HG03442 (cell line): Measurements from ENCODE around the gene EDC4.
"Not testable (repeated sequence)": the region's sequence is repeated elsewhere in the genome, so short reads cannot be mapped to it uniquely, and the experiment has no call there.

ENCODE experiments used
- ATAC-seq: cut with Tn5 transposase; IDR thresholded peaks from one replicate; pipeline ENCODE4 v1.9.1; 2021; ENCODE audit warnings: mild to moderate bottlenecking, moderate library complexity; ENCODE audit not compliant: unreplicated experiment

The EDC4 gene

DNA sequence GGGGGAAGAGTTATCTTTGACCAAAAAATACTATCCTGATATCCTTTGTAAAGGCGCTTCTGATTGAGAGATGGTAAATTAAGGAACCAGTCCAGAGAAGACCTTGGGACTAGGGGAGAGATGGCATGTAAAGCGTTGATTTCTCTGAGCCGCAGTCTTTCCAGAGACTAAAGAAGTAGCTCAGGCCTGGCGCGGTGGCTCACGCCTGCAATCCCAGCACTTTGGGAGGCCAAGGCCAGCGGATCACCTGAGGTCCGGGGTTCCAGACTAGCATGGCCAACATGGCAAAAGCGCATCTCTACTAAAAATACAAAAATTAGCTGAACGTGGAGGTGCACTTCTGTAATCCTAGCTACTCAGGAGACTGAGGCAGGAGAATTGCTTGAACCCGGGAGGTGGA lies 24.7 kb upstream of the EDC4 start:
- ATAC-seq, result no peak

DNA sequence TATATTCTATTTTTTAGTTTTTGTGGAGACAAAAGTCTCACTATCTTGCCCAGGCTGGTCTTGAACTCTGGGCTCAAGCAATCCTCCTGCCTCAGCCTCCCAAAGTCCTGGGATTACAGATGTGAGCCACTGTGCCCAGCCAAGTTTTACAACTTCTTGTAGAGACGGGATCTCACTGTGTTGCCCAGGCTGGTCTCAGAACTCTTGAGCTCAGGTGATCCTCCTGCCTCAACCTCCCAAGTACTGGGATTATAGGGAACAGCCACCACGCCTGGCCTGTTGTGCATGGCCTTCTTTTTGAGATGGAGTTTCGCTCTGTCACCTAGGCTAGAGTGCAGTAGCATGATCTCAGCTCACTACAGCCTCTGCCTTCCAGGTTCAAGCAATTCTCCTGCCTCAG lies 19.2 kb upstream of the EDC4 start:
- no peak for ATAC-seq

- no peak for ATAC-seq
Measured at GRCh38 chr16:67855789-67856188, 17.1 kb upstream of the EDC4 start.

DNA sequence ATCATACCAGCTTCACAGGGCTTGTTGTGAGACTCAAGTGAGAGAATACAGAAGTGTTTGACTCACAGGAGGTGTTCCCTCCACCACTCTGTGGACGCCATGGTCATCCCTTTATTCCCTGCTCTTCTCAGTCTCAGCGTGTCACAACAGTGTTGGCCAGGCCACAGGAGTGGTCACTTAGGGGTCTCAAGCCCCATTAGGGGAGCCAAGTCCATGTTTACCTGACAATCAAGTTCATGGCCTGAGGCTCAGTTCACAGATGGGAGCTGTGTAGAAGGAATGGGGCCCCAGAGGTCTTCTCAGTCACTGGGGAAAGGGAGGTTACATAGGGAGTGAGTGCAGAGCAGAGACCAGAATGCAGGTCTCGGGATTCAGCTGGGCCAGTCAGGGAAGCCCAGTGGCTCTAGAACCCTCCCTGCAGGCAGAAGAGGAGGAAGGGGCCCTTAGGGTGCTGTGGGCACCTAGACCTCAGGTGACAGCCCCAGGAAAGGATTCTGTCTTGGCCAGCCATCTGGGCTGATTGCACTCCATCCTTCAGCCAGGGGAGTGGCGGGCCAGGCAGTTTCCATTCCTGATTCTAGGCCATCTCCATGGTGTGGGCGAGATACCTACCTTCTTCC lies 15.8 kb upstream of the EDC4 start:
- no peak for ATAC-seq

GRCh38 chr16:67857547-67858233 lies 15.2 kb upstream of the EDC4 start:
- ATAC-seq, result no peak

- no peak for ATAC-seq
Measured at GRCh38 chr16:67858500-67858899, 14.4 kb upstream of the EDC4 start.

DNA sequence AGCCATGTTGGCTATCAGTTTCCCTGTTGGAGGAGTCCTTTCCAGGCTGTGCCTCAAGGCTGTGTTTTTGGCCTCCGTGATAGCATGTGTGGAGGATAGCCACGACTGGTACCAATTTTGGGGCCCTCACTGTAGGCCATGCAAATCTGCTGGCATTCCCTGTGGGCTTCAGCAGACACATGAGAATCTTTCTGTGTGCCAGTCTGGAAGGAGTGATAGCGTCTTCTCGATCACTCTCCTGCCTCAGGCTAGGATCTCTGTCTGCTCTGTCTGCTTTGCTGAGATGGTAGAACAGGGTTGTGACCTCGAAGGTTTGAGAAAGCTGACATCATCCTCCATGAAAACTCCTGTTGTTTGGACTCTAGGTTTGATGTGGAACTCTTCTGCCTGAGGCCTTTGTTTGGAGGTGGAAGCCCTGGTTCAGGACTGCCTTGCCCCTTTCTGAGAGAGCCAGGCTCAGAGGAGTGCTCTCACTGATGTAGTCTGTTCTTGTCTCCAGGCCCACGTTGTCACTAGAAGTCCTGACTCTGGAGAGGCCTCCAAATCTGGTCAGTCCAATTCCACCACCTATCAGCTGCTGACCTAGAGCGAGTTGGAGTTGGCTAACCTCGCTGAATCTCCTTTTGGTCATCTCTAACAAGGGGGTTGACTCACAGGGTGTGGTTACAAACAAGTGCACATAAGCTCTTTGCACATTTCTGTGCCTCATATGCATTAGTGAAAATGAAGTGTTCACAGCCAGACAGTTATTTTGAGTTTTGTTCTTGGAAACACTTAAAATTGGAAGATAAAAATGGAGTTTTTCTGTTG lies 12.1 kb upstream of the EDC4 start:
- ATAC-seq, result no peak

DNA sequence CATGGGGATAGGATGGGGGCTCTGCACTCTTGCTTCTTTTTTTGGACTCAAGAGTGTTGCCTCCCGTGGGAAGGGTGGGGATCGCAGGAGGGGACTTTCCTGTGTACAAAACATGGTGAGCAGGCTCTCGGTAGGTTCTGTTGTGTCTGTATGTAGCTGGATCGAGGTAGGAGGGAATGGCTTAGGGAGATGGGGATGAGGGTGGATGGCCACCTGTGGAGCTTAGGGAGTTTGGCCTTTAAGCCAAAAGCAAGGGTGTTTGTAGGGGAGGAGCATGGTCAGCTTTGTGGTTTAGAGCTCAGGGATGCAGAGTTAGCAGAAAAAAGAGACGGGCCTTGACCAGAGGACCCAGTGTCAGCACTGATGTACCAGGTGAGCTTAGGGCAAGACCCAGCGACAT lies 11.0 kb upstream of the EDC4 start:
- no peak for ATAC-seq

- no peak for ATAC-seq
Measured at GRCh38 chr16:67862623-67863583, 9.9 kb upstream of the EDC4 start.

- not testable (repeated sequence) for ATAC-seq
Measured at GRCh38 chr16:67864044-67864443, 8.8 kb upstream of the EDC4 start.

DNA sequence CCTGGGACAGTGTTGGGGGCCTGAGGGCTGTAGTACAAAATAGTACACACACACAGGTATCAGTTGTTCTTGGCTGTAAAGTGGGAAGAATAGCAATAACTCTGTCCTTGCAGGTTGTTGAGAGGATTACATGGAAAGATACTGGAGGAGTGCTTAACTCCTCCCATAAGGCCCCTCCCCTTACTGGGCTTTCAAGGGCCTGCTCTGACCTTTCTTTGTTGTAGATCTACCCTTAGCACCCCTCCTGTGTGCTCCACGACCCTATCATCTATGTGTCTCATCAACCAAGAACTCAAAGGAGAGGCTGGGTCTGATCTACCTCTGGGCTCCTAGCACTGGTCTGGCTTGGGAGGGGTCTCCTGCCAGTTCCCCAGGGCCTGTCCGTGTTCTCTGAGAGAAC lies 8.3 kb upstream of the EDC4 start:
- no peak for ATAC-seq

DNA sequence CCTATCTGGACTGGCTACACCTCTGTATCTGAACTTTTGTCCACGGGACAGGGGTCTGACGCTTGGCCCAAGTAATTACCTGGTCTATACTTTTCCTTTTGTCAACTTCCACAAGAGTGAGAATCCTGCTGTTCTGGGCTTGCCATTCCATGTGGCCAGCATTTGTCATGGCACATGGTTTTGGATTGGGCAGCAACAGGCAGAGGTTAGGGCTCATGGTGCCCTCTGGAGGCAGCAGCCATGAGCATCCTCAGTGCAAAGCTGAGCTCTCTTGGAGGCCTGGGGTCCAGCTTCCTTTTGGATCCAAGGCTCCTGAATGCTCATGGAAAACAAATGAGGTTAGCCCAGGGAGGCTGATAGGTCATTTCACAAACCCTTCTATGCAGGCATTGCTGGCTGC lies 7.5 kb upstream of the EDC4 start:
- ATAC-seq, result no peak

- ATAC-seq, result no peak
Measured at GRCh38 chr16:67868290-67868689, 4.6 kb upstream of the EDC4 start.

DNA sequence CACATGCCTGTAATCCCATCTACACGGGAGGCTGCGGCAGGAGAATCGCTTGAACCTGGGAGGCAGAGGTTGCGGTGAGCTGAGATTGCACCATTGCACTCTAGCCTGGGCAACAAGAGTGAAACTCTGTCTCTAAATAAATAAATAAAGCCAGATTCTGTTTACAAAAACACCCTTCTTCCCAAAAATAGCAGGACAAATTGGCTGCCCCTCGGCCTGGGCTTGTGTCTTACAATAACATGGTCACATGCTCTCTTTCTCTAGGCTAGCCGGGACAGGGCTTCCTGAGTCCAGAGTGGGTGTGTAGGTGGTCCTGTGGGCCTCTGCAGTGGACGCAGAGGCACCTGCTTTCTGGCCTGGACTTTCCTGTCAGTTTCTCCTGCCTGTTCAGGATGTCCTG lies 3.2 kb upstream of the EDC4 start:
- ATAC-seq, result no peak

- no peak for ATAC-seq
Measured at GRCh38 chr16:67871256-67871655, 1.6 kb upstream of the EDC4 start.

- no peak for ATAC-seq
Measured at GRCh38 chr16:67872131-67872630, 671 bp upstream of the EDC4 start.

DNA sequence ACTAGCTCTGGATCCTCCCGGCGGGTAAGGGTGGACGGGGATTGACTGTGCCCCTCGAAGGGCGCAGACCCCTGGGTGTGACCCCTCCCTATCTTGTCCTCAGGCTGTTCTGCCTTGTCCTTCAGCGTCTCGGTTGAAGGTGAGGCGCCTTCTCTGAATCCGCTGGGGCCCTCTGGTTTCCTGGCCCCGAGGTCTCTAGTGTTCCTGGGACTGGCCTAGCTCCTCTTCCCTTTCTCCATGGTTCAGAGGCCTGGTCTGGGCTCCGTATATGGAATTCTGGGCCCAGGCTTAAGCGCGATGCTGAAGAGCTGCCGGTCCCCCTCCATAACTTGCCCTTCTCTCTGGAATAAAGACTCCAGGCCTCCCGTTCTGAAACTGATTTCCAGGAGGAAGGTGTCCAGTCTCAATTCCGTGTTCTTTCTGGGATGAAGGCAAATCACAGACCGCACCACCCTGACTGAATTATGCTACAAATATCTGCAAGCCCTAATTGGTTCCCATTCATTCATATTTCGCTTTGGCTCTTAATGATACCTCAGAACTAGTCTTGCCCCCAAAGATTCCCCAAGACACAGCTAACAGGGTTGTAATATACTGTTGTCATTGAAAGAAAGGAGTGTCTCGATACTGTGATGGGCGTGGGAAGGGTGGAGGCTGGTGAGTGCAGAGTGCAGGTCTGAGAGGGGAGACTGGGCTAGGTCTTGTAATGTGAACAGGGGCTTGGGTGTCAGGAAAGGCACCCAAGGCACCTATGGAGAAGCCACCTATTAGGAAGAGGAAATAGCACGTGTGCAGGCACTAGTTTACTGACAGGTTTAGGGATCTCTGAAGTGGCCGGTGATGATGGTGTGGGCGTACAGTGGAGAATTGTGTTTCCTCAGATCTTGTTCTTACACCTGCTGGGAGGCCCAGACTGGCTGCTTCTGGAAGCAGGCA lies 851 bp downstream of the EDC4 start:
- ATAC-seq, result peak; percentile 10

- no peak for ATAC-seq
Measured at GRCh38 chr16:67874372-67874771, 1.5 kb downstream of the EDC4 start.

DNA sequence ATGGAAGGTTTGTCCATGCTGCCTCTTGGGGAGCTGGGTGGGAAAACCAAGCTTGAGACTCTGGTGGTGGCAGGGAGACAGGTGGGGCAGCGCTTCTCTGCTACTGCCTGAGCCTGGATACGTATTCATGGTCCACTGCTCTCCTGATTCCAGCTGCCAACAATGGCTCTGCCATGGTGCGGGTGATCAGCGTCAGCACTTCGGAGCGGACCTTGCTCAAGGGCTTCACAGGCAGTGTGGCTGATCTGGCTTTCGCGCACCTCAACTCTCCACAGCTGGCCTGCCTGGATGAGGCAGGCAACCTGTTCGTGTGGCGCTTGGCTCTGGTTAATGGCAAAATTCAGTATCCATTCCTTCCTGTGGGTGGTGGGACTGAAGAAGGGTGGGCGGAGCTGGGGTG lies 4.2 kb downstream of the EDC4 start:
- ATAC-seq, result no peak

DNA sequence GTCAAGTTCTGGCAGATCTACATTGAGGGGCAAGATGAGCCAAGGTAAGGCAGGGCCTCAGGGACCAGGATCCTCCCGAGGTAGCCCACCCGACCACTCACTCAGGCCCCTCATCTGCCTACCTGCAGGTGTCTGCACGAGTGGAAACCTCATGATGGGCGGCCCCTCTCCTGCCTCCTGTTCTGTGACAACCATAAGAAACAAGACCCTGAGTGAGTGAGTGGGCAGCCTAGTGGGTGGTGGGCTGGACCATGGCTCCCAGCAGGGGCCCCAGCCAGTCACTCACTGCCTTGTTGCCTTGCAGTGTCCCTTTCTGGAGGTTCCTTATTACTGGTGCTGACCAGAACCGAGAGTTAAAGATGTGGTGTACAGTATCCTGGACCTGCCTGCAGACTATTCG lies 5.4 kb downstream of the EDC4 start:
- ATAC-seq, result no peak
